Activated CD8-positive, alpha-beta T cell treated with anti-CD3 and anti-CD28 coated beads for 36 hours (primary cell): ENCODE data around the gene UBE2L6. TPM values are rescaled to one million over a fixed set of nuclear protein-coding genes. Genes with fewer than 3 reads are reported as not detected.

Source experiments
- ATAC-seq: fragments of 200-7000 bp; cut with Tn5 transposase; one replicate; pipeline ENCODE4 v1.10.0; 2021; ENCODE audit warnings: mild to moderate bottlenecking, moderate library complexity
- CTCF ChIA-PET: fragments of 350-600 bp; sonication (Branson Sonifier 250); formaldehyde crosslinking; loops from one replicate; lab custom pipeline; 2021; ENCODE audit warnings: antibody characterized with exemption; lab: Charles Lee
- POLR2A ChIA-PET: fragments of 350-600 bp; sonication (Branson Sonifier 250); formaldehyde crosslinking; loops from one replicate; lab custom pipeline; 2021; ENCODE audit warnings: antibody characterized with exemption; lab: Charles Lee
- DNase-seq: peaks from one replicate; pipeline ENCODE4 v3.0.0-alpha.2; 2020
- H3K27ac Mint-ChIP-seq: one replicate; pipeline ENCODE4 v1.8.0; 2021; ENCODE audit warnings: mild to moderate bottlenecking, mixed read lengths
- H3K27me3 Mint-ChIP-seq: one replicate; pipeline ENCODE4 v1.8.0; 2021; ENCODE audit warnings: mixed read lengths
- H3K36me3 Mint-ChIP-seq: one replicate; pipeline ENCODE4 v1.8.0; 2021; ENCODE audit warnings: low read depth, mixed read lengths
- H3K4me1 Mint-ChIP-seq: one replicate; pipeline ENCODE4 v1.8.0; 2021; ENCODE audit warnings: low read depth, mixed read lengths
- H3K4me3 Mint-ChIP-seq: one replicate; pipeline ENCODE4 v1.8.0; 2021; ENCODE audit warnings: mild to moderate bottlenecking, moderate library complexity, mixed read lengths
- H3K9me3 Mint-ChIP-seq: one replicate; pipeline ENCODE4 v1.8.0; 2021; ENCODE audit warnings: mixed read lengths
- CTCF ChIP-seq: fragments of 200-600 bp; IDR thresholded peaks from one replicate; pipeline ENCODE4 v1.8.0; 2022; ENCODE audit warnings: antibody characterized with exemption, mild to moderate bottlenecking
- intact Hi-C: fragments of 100-400 bp; cut with micrococcal nuclease; formaldehyde crosslinking; loops from one replicate; pipeline ENCODE4 v1.10.0; 2022
- total RNA-seq, 2 experiments: library from RNA; stranded (reverse); gene quantifications; one replicate each; pipeline ENCODE4 v1.2.3, GENCODE V29; 2021

Gene UBE2L6
- total RNA-seq, result 100 to 1,000 TPM; 148 to 159 TPM

DNA sequence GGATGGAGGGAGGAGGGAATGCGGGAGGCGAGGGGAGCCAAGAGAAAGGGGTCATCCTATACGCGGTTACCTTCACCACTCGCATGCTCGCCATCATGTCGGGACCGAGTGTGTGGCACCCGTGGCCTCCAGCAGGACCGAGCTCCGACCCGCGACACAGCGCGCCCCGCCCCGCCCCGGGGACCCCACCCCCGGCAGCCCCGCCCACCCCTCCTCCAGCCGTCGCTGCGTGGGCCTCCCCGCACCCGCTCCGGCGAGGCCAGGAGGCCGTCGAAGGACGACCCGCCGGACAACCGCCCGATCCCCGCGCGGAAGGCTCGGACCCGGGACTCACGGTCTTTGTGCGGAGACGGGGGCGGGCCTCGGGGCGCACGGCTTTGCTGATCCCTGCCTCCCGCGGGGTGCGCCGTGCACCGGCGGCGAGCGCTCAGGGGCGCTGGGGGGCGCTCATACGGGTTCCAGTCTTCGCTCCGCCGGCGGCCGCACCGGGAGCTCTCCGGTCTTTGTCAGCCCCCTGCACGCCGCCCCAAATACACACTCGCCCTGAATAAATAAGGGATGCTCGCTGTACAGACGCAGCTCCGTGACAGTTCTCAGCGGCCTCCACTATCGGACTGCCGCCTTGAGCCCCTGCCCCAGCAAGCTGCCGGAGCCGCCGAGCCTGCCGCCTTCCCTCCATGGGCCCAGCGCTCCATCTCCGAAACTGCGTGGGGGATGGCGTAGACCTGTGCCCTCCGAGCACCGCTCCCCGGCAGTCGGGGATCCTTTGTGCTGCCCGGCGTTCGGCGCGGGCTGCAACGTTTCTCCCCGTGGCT lies at the start of gene UBE2L6:
UBE2L6 (minus strand) TSS at position 158 of the 815 bp plus-strand sequence; CDS start at position 97, 61 bp downstream.
- peak; percentile 82 for ATAC-seq
- CTCF ChIA-PET, result interaction anchor here (0.6 to 9.6 kb wide), 26 partner anchors 12 to 234 kb away, joined by 3 to 346 read pairs (median 5); partner anchors contain the start of gene SELENOH
- Mint-ChIP-seq H3K4me1 (peaks cover 35% of the 10 kb centered on the region), H3K36me3 (peaks cover 24% of the 10 kb centered on the region), H3K9me3 (no peaks in the 10 kb centered on the region), H3K27me3 (no peaks in the 10 kb centered on the region), H3K4me3 (peak within 1 kb of the TSS; percentile 89), H3K27ac (peak within 1 kb of the TSS; percentile 98)
- intact Hi-C loops, result loop anchor here (1.0 kb wide), 1 partner anchor 74 kb away; no protein-coding TSS in a partner anchor
- POLR2A ChIA-PET, result interaction anchor here (0.8 to 3.1 kb wide), 19 partner anchors 10 to 174 kb away, joined by 3 to 33 read pairs (median 4); partner anchors contain the start of genes MED19 and SELENOH
- no peak for TF ChIP-seq CTCF
- DNase-seq, result peak; percentile 74

DNA sequence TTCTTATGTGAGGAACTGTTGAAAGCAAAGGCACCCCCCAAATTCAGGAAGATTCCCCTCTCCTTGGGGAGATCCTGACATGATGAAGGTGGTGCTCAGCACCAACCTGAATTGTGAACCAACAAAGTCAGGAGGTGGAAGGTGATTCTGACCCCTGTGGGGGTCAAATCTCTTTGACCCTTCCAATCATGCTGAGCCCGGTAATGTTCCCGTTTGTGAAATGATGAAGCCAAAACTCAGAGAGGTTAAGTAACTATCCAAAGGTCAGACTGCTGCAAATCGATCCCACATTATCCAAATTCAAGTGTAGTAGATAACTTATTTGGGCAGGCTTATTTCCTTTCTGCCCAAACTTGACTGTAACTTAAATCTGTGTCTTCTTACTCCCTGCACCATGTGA lies 49.1 kb upstream of the UBE2L6 start:
- H3K4me1 Mint-ChIP-seq, result no peaks in the 10 kb centered on the region
- H3K9me3 Mint-ChIP-seq, result peaks cover 10% of the 10 kb centered on the region
- POLR2A ChIA-PET, result no interaction called here
- DNase-seq, result no peak
- no peak overlapping the region for H3K27ac Mint-ChIP-seq
- no peaks in the 10 kb centered on the region for H3K27me3 Mint-ChIP-seq
- CTCF ChIA-PET, result no interaction called here
- no peak for ATAC-seq
- intact Hi-C loops, result no loop called here
- TF ChIP-seq CTCF, result no peak
- H3K4me3 Mint-ChIP-seq, result no peak overlapping the region
- H3K36me3 Mint-ChIP-seq, result no peaks in the 10 kb centered on the region

- no peak for DNase-seq
- POLR2A ChIA-PET, result no interaction called here
- H3K27me3 Mint-ChIP-seq, result no peaks in the 10 kb centered on the region
- no peak overlapping the region for H3K27ac Mint-ChIP-seq
- intact Hi-C loops, result no loop called here
- TF ChIP-seq CTCF, result no peak
- peaks cover 9% of the 10 kb centered on the region for H3K9me3 Mint-ChIP-seq
- H3K4me1 Mint-ChIP-seq, result no peaks in the 10 kb centered on the region
- no peak overlapping the region for H3K4me3 Mint-ChIP-seq
- no peaks in the 10 kb centered on the region for H3K36me3 Mint-ChIP-seq
- CTCF ChIA-PET, result interaction anchor here (1.4 kb wide), 1 partner anchor 29 kb away, joined by 3 read pairs; no protein-coding TSS in a partner anchor
- no peak for ATAC-seq
Observed at GRCh38 chr11:57615308-57615707, 47.8 kb upstream of the UBE2L6 start.

GRCh38 chr11:57614234-57614772 lies 46.8 kb upstream of the UBE2L6 start:
- Mint-ChIP-seq H3K36me3 (no peaks in the 10 kb centered on the region), H3K4me1 (no peaks in the 10 kb centered on the region), H3K27me3 (no peaks in the 10 kb centered on the region), H3K27ac (no peak overlapping the region), H3K4me3 (no peak overlapping the region), H3K9me3 (peaks cover 2% of the 10 kb centered on the region)
- intact Hi-C loops, result no loop called here
- DNase-seq (no peak), ATAC-seq (no peak)
- POLR2A ChIA-PET, result interaction anchor here (0.6 to 1.4 kb wide), 3 partner anchors 47 to 98 kb away, joined by 3 read pairs; partner anchors contain the start of gene UBE2L6
- TF ChIP-seq CTCF, result no peak
- CTCF ChIA-PET, result interaction anchor here (0.7 to 1.4 kb wide), 3 partner anchors 27 to 30 kb away, joined by 3 to 5 read pairs (median 3); no protein-coding TSS in a partner anchor
